ENCODE measurements around the gene SUGP1. TPM values are rescaled to one million over a fixed set of nuclear protein-coding genes. Genes with fewer than 3 reads are reported as not detected.
A peak's percentile ranks its signal among the peaks of the same experiment; 100 is the strongest.

The SUGP1 gene
- total RNA-seq, 2 donors from 2014 or later = 61.1 to 69.6 TPM

GRCh38 chr19:19303411-19303810 is 16.9 kb downstream of the SUGP1 start:
- ATAC-seq = no peak
- H3K27ac Mint-ChIP-seq = no peak overlapping the region
- H3K36me3 Mint-ChIP-seq = no peaks in the 10 kb centered on the region
- no peak for DNase-seq (ENCODE audit: low spot score)
- no peaks in the 10 kb centered on the region for H3K27me3 Mint-ChIP-seq
- no peak overlapping the region for H3K4me3 Mint-ChIP-seq
- H3K9me3 Mint-ChIP-seq = no peaks in the 10 kb centered on the region
- H3K4me1 Mint-ChIP-seq (ENCODE audit: low read depth in 2 of 2) = no peaks in the 10 kb centered on the region

DNA sequence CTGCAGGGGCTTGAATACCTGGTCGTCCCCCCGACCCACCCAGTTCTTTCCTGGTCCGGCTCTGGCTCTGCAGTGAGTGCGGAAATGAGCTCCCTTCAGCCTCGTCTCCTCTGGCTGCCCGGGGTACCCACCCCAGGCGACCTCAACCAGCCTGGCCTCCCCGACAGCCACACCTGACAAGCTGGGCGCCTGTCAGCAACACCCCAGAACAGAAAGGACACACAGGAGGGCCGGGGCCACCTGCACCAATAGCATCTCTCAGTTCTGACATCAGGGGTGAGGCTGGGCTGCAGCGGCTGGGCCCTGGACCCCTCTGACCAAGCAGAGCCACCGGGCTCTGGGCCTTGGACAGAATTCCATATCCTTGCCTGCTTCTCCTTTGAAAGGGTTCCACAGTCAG is 19.7 kb downstream of the SUGP1 start:
- no peak for DNase-seq (ENCODE audit: low spot score)
- Mint-ChIP-seq H3K4me3 (no peak overlapping the region), H3K9me3 (no peaks in the 10 kb centered on the region), H3K27me3 (no peaks in the 10 kb centered on the region), H3K27ac (no peak overlapping the region), H3K36me3 (no peaks in the 10 kb centered on the region), H3K4me1 (ENCODE audit: low read depth in 2 of 2) (no peaks in the 10 kb centered on the region)
- no peak for ATAC-seq

DNA sequence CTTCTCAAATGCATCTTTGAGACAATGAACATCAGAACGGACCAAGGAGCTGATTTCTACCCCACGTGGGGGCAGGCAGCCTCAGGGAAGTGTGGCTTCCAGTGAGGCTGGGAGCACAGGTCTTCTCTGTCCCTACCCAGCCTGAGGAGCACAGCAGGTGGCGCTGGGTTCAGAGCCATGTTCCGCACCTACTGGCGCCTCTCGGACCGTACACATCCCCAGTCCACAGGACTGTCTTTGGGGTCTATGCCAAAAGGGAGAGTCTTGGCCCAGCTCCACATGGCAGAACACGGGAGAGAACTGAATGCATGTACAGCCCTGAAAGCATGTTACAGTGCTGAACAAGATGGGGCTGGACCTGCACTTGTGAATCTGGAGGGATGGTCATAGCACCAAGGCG is 22.6 kb downstream of the SUGP1 start:
- Mint-ChIP-seq H3K36me3 (peaks cover 8% of the 10 kb centered on the region), H3K4me1 (ENCODE audit: low read depth in 2 of 2) (no peaks in the 10 kb centered on the region), H3K4me3 (no peak overlapping the region), H3K27ac (no peak overlapping the region), H3K27me3 (no peaks in the 10 kb centered on the region), H3K9me3 (no peaks in the 10 kb centered on the region)
- no peak for DNase-seq (ENCODE audit: low spot score)
- peak in 1 of 2 donors; percentile 10 for ATAC-seq

GRCh38 chr19:19296953-19297689 is 23.2 kb downstream of the SUGP1 start:
- Mint-ChIP-seq H3K36me3 (peaks cover 13% of the 10 kb centered on the region), H3K27me3 (no peaks in the 10 kb centered on the region), H3K4me3 (no peak overlapping the region), H3K9me3 (no peaks in the 10 kb centered on the region), H3K4me1 (ENCODE audit: low read depth in 2 of 2) (no peaks in the 10 kb centered on the region), H3K27ac (no peak overlapping the region)
- DNase-seq (ENCODE audit: low spot score) (no peak), ATAC-seq (peak; percentile 19 to 43)

DNA sequence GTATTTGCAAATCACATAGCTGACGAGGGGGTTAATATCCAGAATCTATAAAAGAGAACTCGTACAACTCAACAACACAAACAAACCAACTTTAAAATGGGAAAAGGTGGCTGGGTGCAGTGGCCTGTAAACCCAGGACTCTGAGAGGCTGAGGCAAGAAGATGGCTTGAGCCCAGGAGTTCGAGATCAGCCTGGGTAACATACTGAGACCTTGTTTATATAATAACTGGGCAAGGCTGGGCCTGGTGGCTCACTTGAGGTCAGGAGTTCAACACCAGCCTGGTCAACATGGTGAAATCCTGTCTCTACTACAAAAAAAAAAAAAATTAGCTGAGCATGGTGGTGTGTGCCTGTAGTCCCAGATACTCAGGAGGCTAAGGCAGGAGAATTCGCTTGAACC is 25.4 kb downstream of the SUGP1 start:
- ATAC-seq = no peak

GRCh38 chr19:19292607-19293006 is 27.7 kb downstream of the SUGP1 start:
- ATAC-seq (no peak), DNase-seq (ENCODE audit: low spot score) (no peak)
- Mint-ChIP-seq H3K27me3 (no peaks in the 10 kb centered on the region), H3K9me3 (no peaks in the 10 kb centered on the region), H3K4me3 (no peak overlapping the region), H3K4me1 (ENCODE audit: low read depth in 2 of 2) (no peaks in the 10 kb centered on the region), H3K36me3 (peaks cover 28% of the 10 kb centered on the region), H3K27ac (no peak overlapping the region)

More for the DNA sequence above, 25.4 kb downstream of the SUGP1 start:
- Mint-ChIP-seq H3K27ac (no peak overlapping the region), H3K9me3 (no peaks in the 10 kb centered on the region), H3K27me3 (no peaks in the 10 kb centered on the region), H3K36me3 (peaks cover 28% of the 10 kb centered on the region), H3K4me3 (no peak overlapping the region), H3K4me1 (ENCODE audit: low read depth in 2 of 2) (no peaks in the 10 kb centered on the region)
- DNase-seq (ENCODE audit: low spot score) = no peak

DNA sequence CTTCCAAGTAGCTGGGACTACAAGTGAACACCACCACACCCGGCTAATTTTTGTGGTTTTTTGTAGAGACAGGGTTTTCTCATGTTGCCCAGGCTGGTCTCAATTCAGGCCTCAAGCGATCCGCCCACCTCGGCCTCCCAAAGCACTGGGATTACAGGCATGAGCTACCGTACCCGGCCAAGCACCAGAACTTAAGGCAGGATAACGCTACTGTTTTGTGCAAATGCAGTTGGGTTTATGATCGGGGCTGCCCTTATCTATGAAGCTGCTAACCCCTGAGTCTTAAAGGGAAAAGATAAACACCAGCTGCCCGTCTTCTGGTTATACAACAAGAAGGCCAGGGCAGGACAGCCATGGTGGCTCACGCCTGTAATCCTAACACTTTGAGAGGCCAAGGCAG is 34.6 kb downstream of the SUGP1 start:
- Mint-ChIP-seq H3K4me1 (ENCODE audit: low read depth in 2 of 2) (no peaks in the 10 kb centered on the region), H3K27me3 (no peaks in the 10 kb centered on the region), H3K4me3 (no peak overlapping the region), H3K9me3 (no peaks in the 10 kb centered on the region), H3K27ac (no peak overlapping the region), H3K36me3 (peaks cover 15% of the 10 kb centered on the region)
- ATAC-seq (no peak), DNase-seq (ENCODE audit: low spot score) (no peak)

DNA sequence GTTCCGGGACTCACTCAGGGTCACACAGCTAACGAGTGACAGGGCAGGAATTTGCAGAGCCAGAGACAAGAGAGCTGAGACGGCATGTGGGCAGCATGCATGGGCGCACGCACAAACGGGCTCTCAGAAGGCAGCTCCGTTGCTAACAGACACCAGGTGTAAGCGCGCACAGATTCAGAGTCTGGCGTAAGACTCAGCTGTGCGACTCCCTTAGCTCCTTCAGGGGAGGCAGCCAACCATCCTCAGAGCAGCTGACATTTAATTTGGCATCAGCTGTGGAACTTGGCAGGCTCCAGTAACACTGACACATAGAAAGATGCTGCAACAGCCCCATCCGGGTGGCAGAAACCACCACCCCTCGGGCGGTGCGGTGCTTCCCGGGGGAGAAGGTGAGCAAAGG is 39.7 kb downstream of the SUGP1 start:
- H3K4me3 Mint-ChIP-seq = no peak overlapping the region
- H3K4me1 Mint-ChIP-seq (ENCODE audit: low read depth in 2 of 2) = no peaks in the 10 kb centered on the region
- ATAC-seq = no peak
- H3K27ac Mint-ChIP-seq = no peak overlapping the region
- H3K36me3 Mint-ChIP-seq = peaks cover 8% of the 10 kb centered on the region
- no peaks in the 10 kb centered on the region for H3K9me3 Mint-ChIP-seq
- H3K27me3 Mint-ChIP-seq = no peaks in the 10 kb centered on the region
- DNase-seq (ENCODE audit: low spot score) = no peak

- peaks cover 8% of the 10 kb centered on the region for H3K36me3 Mint-ChIP-seq
Observed at GRCh38 chr19:19279853-19280252, 40.5 kb downstream of the SUGP1 start.

GRCh38 chr19:19279062-19279612 is 41.2 kb downstream of the SUGP1 start:
- Mint-ChIP-seq H3K27me3 (peaks cover 0 to under 1% of the 10 kb centered on the region in 2 donors), H3K27ac (no peak overlapping the region), H3K4me1 (ENCODE audit: low read depth in 2 of 2) (no peaks in the 10 kb centered on the region), H3K36me3 (peaks cover 4% of the 10 kb centered on the region), H3K9me3 (no peaks in the 10 kb centered on the region), H3K4me3 (no peak overlapping the region)
- no peak for DNase-seq (ENCODE audit: low spot score)
- no peak for ATAC-seq

More at GRCh38 chr19:19279853-19280252, 40.5 kb downstream of the SUGP1 start:
- Mint-ChIP-seq H3K4me3 (no peak overlapping the region), H3K9me3 (no peaks in the 10 kb centered on the region), H3K27ac (no peak overlapping the region), H3K4me1 (ENCODE audit: low read depth in 2 of 2) (no peaks in the 10 kb centered on the region), H3K27me3 (no peaks in the 10 kb centered on the region)
- ATAC-seq = no peak
- no peak for DNase-seq (ENCODE audit: low spot score)

GRCh38 chr19:19278315-19278714 is 42.0 kb downstream of the SUGP1 start:
- peaks cover 0 to 4% of the 10 kb centered on the region in 2 donors for H3K4me1 Mint-ChIP-seq (ENCODE audit: low read depth in 2 of 2)
- DNase-seq (ENCODE audit: low spot score) = no peak
- H3K27ac Mint-ChIP-seq = no peak overlapping the region
- no peaks in the 10 kb centered on the region for H3K36me3 Mint-ChIP-seq
- peaks cover 8% of the 10 kb centered on the region in 2 donors for H3K27me3 Mint-ChIP-seq
- no peak for ATAC-seq
- no peaks in the 10 kb centered on the region for H3K9me3 Mint-ChIP-seq
- no peak overlapping the region for H3K4me3 Mint-ChIP-seq

DNA sequence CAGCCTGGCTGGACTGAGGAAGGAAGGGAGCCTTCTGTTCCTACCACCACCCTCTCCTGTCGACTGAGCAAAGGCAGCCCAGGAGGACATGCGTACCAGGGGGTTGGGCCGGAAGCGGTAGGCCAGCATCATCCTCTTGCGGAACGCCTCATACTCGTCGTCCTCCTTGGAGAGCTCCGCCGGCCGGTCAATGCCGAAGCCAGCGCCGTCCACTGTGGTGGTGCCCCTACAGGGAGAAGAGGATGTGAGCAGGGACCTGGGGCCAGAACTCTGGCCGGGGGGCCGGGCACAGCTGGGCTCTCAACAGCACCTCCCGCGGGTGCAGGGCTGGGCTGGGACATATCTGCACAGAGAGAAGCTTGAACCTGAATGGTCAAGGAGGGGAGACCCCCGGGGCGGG is 43.5 kb downstream of the SUGP1 start:
- Mint-ChIP-seq H3K9me3 (no peaks in the 10 kb centered on the region), H3K4me1 (ENCODE audit: low read depth in 2 of 2) (peaks cover 0 to 8% of the 10 kb centered on the region in 2 donors), H3K4me3 (no peak overlapping the region), H3K27me3 (peaks cover 9 to 15% of the 10 kb centered on the region in 2 donors), H3K36me3 (no peaks in the 10 kb centered on the region), H3K27ac (no peak overlapping the region)
- DNase-seq (ENCODE audit: low spot score) (no peak), ATAC-seq (no peak)

GRCh38 chr19:19276386-19276785 is 43.9 kb downstream of the SUGP1 start:
- peaks cover 0 to 8% of the 10 kb centered on the region in 2 donors for H3K4me1 Mint-ChIP-seq (ENCODE audit: low read depth in 2 of 2)
- no peak overlapping the region for H3K27ac Mint-ChIP-seq
- no peak overlapping the region for H3K4me3 Mint-ChIP-seq
- H3K9me3 Mint-ChIP-seq = no peaks in the 10 kb centered on the region
- no peaks in the 10 kb centered on the region for H3K36me3 Mint-ChIP-seq
- DNase-seq (ENCODE audit: low spot score) = no peak
- ATAC-seq = no peak
- peaks cover 9 to 15% of the 10 kb centered on the region in 2 donors for H3K27me3 Mint-ChIP-seq

DNA sequence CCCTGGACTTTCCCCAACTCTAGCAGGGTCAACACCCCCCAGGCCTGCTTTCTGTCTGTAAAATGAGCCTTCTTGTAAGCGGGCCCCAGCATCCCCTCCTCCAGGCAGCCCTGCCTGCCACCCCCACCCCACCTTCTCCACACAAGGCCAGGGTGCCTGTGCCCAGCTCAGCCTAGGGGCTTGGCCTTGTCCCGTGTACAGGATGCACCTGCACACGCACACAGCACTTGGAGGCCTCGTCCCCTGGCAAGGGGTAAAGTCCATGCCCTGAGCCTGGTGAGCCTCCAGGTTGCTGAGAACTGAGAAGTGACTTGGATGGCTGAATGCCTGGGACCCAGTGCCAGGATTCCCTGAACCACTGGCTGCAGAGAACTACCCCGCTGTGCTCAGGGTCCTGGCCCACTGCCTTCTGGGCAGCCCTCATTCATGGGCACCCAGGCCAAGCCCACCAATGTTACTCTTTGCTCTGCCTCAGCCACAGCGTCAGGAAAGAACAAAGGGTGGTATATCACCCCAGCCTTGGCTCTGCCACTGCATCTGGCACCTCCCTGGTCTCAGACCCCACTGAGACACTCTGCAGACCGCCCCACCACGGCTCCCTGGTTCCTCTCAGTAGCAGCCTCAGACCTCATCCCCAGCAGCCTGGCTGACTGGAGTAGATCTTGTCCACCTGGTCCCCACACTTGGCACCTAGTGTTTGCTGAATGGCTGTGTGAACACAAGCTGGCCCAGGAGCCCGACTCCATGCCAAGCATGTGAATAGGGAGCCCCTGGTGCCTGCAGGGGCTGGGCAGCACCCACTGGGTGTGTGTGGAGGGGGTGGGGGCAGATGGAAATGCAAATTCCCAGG is 45.4 kb downstream of the SUGP1 start:
- Mint-ChIP-seq H3K27ac (no peak overlapping the region), H3K4me3 (no peak overlapping the region), H3K4me1 (ENCODE audit: low read depth in 2 of 2) (peaks cover 0 to 8% of the 10 kb centered on the region in 2 donors), H3K27me3 (peaks cover 9 to 15% of the 10 kb centered on the region in 2 donors), H3K36me3 (no peaks in the 10 kb centered on the region), H3K9me3 (no peaks in the 10 kb centered on the region)
- DNase-seq (ENCODE audit: low spot score) (no peak), ATAC-seq (no peak)
